HepG2 (cell line): ENCODE data around the gene NTSR2.

Experiments
- ONECUT2 ChIP-seq: sonication (generic); formaldehyde crosslinking; IDR thresholded peaks from 2 replicates; pipeline ENCODE4 v1.4.0; 2020; ENCODE audit warnings: missing genetic modification reagents
- SAFB2 ChIP-seq: sonication (generic); formaldehyde crosslinking; IDR thresholded peaks from 2 replicates; pipeline ENCODE4 v1.5.1; 2020; ENCODE audit warnings: missing genetic modification reagents, low read depth, mild to moderate bottlenecking, borderline replicate concordance
- SMC3 ChIP-seq: IDR thresholded peaks from 2 replicates; pipeline ENCODE4 v1.6.1; 2011; ENCODE audit warnings: low read length, improper control_type of control experiment
- SP4 ChIP-seq: sonication (generic); formaldehyde crosslinking; IDR thresholded peaks from 2 replicates; pipeline ENCODE4 v1.8.1; 2023; ENCODE audit warnings: mild to moderate bottlenecking, missing genetic modification reagents
- ZNF512B ChIP-seq: sonication (generic); formaldehyde crosslinking; IDR thresholded peaks from 2 replicates; pipeline ENCODE4 v1.5.1; 2020; ENCODE audit warnings: missing genetic modification reagents, mild to moderate bottlenecking, borderline replicate concordance
- ZNF670 ChIP-seq: sonication (generic); formaldehyde crosslinking; IDR thresholded peaks from 2 replicates; pipeline ENCODE4 v1.8.0; 2022; ENCODE audit warnings: mild to moderate bottlenecking, missing genetic modification reagents, borderline replicate concordance

GRCh38 chr2:11699686-11700670 is 30.0 kb upstream of the NTSR2 start:
- TF ChIP-seq SAFB2 (no peak), SMC3 (no peak), ZNF512B (CRISPR knock-in tag) (no peak), ONECUT2 (CRISPR knock-in tag) (no peak), ZNF670 (CRISPR knock-in tag) (no peak), SP4 (CRISPR knock-in tag) (no peak)
